Duodenal mucosa (tissue), 2 donors: ENCODE results near the gene PGM3.

Source experiments
- H3K27ac ChIP-seq: one replicate; pipeline ENCODE4 v1.7.0; 2013; ENCODE audit warnings: low read depth, low read length
- H3K27me3 ChIP-seq, 2 donors: one replicate each; pipeline ENCODE4 v1.7.0; 2013; ENCODE audit warnings: low read length in 2 of 2, control low read depth in 1 of 2; ENCODE audit not compliant: insufficient read depth in 2 of 2, control insufficient read depth in 1 of 2
- H3K36me3 ChIP-seq, 2 donors: one replicate each; pipeline ENCODE4 v1.7.0; 2013; ENCODE audit warnings: low read length in 2 of 2, control low read depth in 1 of 2; ENCODE audit not compliant: insufficient read depth in 2 of 2, control insufficient read depth in 1 of 2
- H3K4me1 ChIP-seq, 2 donors: one replicate each; pipeline ENCODE4 v1.7.0; 2013; ENCODE audit warnings: low read length in 2 of 2, control low read depth in 1 of 2; ENCODE audit not compliant: insufficient read depth in 2 of 2, control insufficient read depth in 1 of 2
- H3K4me3 ChIP-seq, 2 donors: one replicate each; pipeline ENCODE4 v1.7.0; 2013; ENCODE audit warnings: low read length in 2 of 2, low read depth in 1 of 2
- H3K9ac ChIP-seq, 2 donors: one replicate each; pipeline ENCODE4 v1.7.0; 2013; ENCODE audit warnings: low read length in 2 of 2, low read depth in 1 of 2
- H3K9me3 ChIP-seq, 2 donors: one replicate each; pipeline ENCODE4 v1.7.0; 2013; ENCODE audit warnings: low read length in 2 of 2, control low read depth in 1 of 2; ENCODE audit not compliant: control insufficient read depth in 1 of 2

The PGM3 gene

GRCh38 chr6:83183082-83183828 is 9.8 kb downstream of the PGM3 start:
- Histone ChIP-seq H3K36me3 (peaks cover 26 to 43% of the 10 kb centered on the region in 2 donors), H3K4me3 (no peak overlapping the region), H3K9ac (no peak overlapping the region), H3K27ac (no peak overlapping the region), H3K4me1 (no peaks in the 10 kb centered on the region), H3K9me3 (no peaks in the 10 kb centered on the region), H3K27me3 (no peaks in the 10 kb centered on the region)

- H3K27ac ChIP-seq = no peak overlapping the region
- no peak overlapping the region for H3K9ac ChIP-seq
- H3K4me1 ChIP-seq = no peaks in the 10 kb centered on the region
- H3K9me3 ChIP-seq = no peaks in the 10 kb centered on the region
- peaks cover 26 to 53% of the 10 kb centered on the region in 2 donors for H3K36me3 ChIP-seq
- H3K27me3 ChIP-seq = no peaks in the 10 kb centered on the region
- H3K4me3 ChIP-seq = no peak overlapping the region
Measured at GRCh38 chr6:83182114-83182513, 11.0 kb downstream of the PGM3 start.

GRCh38 chr6:83180426-83180950 is 12.6 kb downstream of the PGM3 start:
- no peak overlapping the region for H3K9ac ChIP-seq
- no peak overlapping the region for H3K27ac ChIP-seq
- no peaks in the 10 kb centered on the region for H3K9me3 ChIP-seq
- H3K36me3 ChIP-seq = peaks cover 22 to 49% of the 10 kb centered on the region in 2 donors
- H3K4me1 ChIP-seq = no peaks in the 10 kb centered on the region
- no peak overlapping the region for H3K4me3 ChIP-seq
- H3K27me3 ChIP-seq = no peaks in the 10 kb centered on the region

GRCh38 chr6:83176246-83176645 is 16.8 kb downstream of the PGM3 start:
- Histone ChIP-seq H3K27ac (no peak overlapping the region), H3K9me3 (no peaks in the 10 kb centered on the region), H3K36me3 (peaks cover 21 to 55% of the 10 kb centered on the region in 2 donors), H3K4me1 (no peaks in the 10 kb centered on the region), H3K9ac (no peak overlapping the region), H3K4me3 (no peak overlapping the region), H3K27me3 (no peaks in the 10 kb centered on the region)

GRCh38 chr6:83169511-83169910 is 23.6 kb downstream of the PGM3 start:
- H3K9me3 ChIP-seq = no peaks in the 10 kb centered on the region
- H3K36me3 ChIP-seq = peaks cover 40 to 90% of the 10 kb centered on the region in 2 donors
- no peaks in the 10 kb centered on the region for H3K27me3 ChIP-seq
- no peak overlapping the region for H3K27ac ChIP-seq
- H3K4me1 ChIP-seq = no peaks in the 10 kb centered on the region
- H3K9ac ChIP-seq = no peak overlapping the region
- H3K4me3 ChIP-seq = no peak overlapping the region

GRCh38 chr6:83169106-83169505 is 24.0 kb downstream of the PGM3 start:
- H3K27ac ChIP-seq = no peak overlapping the region
- peaks cover 38 to 90% of the 10 kb centered on the region in 2 donors for H3K36me3 ChIP-seq
- no peaks in the 10 kb centered on the region for H3K27me3 ChIP-seq
- H3K9me3 ChIP-seq = no peaks in the 10 kb centered on the region
- H3K4me3 ChIP-seq = no peak overlapping the region
- no peak overlapping the region for H3K9ac ChIP-seq
- no peaks in the 10 kb centered on the region for H3K4me1 ChIP-seq

- no peak overlapping the region for H3K27ac ChIP-seq
- H3K36me3 ChIP-seq = peaks cover 37 to 88% of the 10 kb centered on the region in 2 donors
- H3K4me3 ChIP-seq = no peak overlapping the region
- H3K4me1 ChIP-seq = no peaks in the 10 kb centered on the region
- no peak overlapping the region for H3K9ac ChIP-seq
- H3K9me3 ChIP-seq = no peaks in the 10 kb centered on the region
- no peaks in the 10 kb centered on the region for H3K27me3 ChIP-seq
Measured at GRCh38 chr6:83168556-83168955, 24.5 kb downstream of the PGM3 start.

- no peaks in the 10 kb centered on the region for H3K9me3 ChIP-seq
- no peaks in the 10 kb centered on the region for H3K4me1 ChIP-seq
- peaks cover 37 to 82% of the 10 kb centered on the region in 2 donors for H3K36me3 ChIP-seq
- no peak overlapping the region for H3K9ac ChIP-seq
- no peak overlapping the region for H3K4me3 ChIP-seq
- no peaks in the 10 kb centered on the region for H3K27me3 ChIP-seq
- H3K27ac ChIP-seq = no peak overlapping the region
Measured at GRCh38 chr6:83167726-83168278, 25.3 kb downstream of the PGM3 start.

GRCh38 chr6:83160167-83160566 is 32.9 kb downstream of the PGM3 start:
- H3K4me1 ChIP-seq = no peaks in the 10 kb centered on the region
- H3K9me3 ChIP-seq = no peaks in the 10 kb centered on the region
- H3K27me3 ChIP-seq = no peaks in the 10 kb centered on the region
- H3K36me3 ChIP-seq = peaks cover 7 to 52% of the 10 kb centered on the region in 2 donors
- no peak overlapping the region for H3K4me3 ChIP-seq
- no peak overlapping the region for H3K9ac ChIP-seq
- no peak overlapping the region for H3K27ac ChIP-seq

- Histone ChIP-seq H3K27ac (no peak overlapping the region), H3K9ac (no peak overlapping the region), H3K36me3 (peaks cover 23 to 62% of the 10 kb centered on the region in 2 donors), H3K4me3 (no peak overlapping the region), H3K9me3 (no peaks in the 10 kb centered on the region), H3K27me3 (no peaks in the 10 kb centered on the region), H3K4me1 (no peaks in the 10 kb centered on the region)
Measured at GRCh38 chr6:83155794-83156193, 37.3 kb downstream of the PGM3 start.
